MCF 10A (cell line): ENCODE results near the gene PSME3IP1. TPM values are rescaled to one million over a fixed set of nuclear protein-coding genes. Genes with fewer than 3 reads are reported as not detected.

Experiments
- BruUV-seq: library from RNA; stranded (reverse); fragments of 400-500 nt; replicated peaks from 2 replicates; lab custom pipeline; 2021; lab: Mats Ljungman, UMichigan
- CTCF ChIA-PET: fragments of 300-600 bp; sonication (Branson Sonifier 250); formaldehyde crosslinking; extraction: SDS; loops from one replicate; lab custom pipeline; 2021; ENCODE audit warnings: antibody characterized with exemption, inconsistent platforms; lab: Yijun Ruan, JAX
- POLR2A ChIA-PET: fragments of 300-600, 350-650 bp; sonication (Branson Sonifier 250); formaldehyde crosslinking; extraction: SDS; loops from one replicate; lab custom pipeline; 2020; ENCODE audit warnings: antibody characterized with exemption, inconsistent platforms; lab: Yijun Ruan, JAX
- DNase-seq: peaks from one replicate; pipeline ENCODE4 v3.0.0-alpha.2; 2018; ENCODE audit not compliant: unreplicated experiment
- H3K27ac Mint-ChIP-seq: one replicate; pipeline ENCODE4 v1.8.0; 2022; ENCODE audit warnings: mild to moderate bottlenecking, low read depth, mixed read lengths; ENCODE audit not compliant: unreplicated experiment
- H3K27me3 Mint-ChIP-seq: one replicate; pipeline ENCODE4 v1.8.0; 2022; ENCODE audit warnings: mixed read lengths; ENCODE audit not compliant: insufficient read depth, unreplicated experiment
- H3K36me3 Mint-ChIP-seq: one replicate; pipeline ENCODE4 v1.8.0; 2022; ENCODE audit warnings: mild to moderate bottlenecking, moderate library complexity, mixed read lengths; ENCODE audit not compliant: insufficient read depth, unreplicated experiment
- H3K4me1 Mint-ChIP-seq: one replicate; pipeline ENCODE4 v1.8.0; 2022; ENCODE audit warnings: mixed read lengths; ENCODE audit not compliant: insufficient read depth, unreplicated experiment
- H3K4me3 Mint-ChIP-seq: one replicate; pipeline ENCODE4 v1.8.0; 2022; ENCODE audit warnings: mild to moderate bottlenecking, moderate library complexity, mixed read lengths; ENCODE audit not compliant: unreplicated experiment
- H3K9me3 Mint-ChIP-seq: one replicate; pipeline ENCODE4 v1.8.0; 2022; ENCODE audit warnings: mixed read lengths; ENCODE audit not compliant: unreplicated experiment
- intact Hi-C: fragments of 100-400 bp; cut with micrococcal nuclease; formaldehyde crosslinking; loops from 2 replicates; pipeline ENCODE4 v1.14.1; 2022
- total RNA-seq: library from RNA; stranded (reverse); gene quantifications from 2 replicates; pipeline ENCODE4 v1.2.3, GENCODE V29; 2022
- TF ChIP-seq, protein P1 (sequence below): fragments of 200-600 bp; IDR thresholded peaks from one replicate; pipeline ENCODE4 v1.8.0; 2022; ENCODE audit warnings: antibody characterized with exemption, mild to moderate bottlenecking; ENCODE audit not compliant: unreplicated experiment

The PSME3IP1 gene
- total RNA-seq, 1 experiment from 2014 or later = 107 TPM

DNA sequence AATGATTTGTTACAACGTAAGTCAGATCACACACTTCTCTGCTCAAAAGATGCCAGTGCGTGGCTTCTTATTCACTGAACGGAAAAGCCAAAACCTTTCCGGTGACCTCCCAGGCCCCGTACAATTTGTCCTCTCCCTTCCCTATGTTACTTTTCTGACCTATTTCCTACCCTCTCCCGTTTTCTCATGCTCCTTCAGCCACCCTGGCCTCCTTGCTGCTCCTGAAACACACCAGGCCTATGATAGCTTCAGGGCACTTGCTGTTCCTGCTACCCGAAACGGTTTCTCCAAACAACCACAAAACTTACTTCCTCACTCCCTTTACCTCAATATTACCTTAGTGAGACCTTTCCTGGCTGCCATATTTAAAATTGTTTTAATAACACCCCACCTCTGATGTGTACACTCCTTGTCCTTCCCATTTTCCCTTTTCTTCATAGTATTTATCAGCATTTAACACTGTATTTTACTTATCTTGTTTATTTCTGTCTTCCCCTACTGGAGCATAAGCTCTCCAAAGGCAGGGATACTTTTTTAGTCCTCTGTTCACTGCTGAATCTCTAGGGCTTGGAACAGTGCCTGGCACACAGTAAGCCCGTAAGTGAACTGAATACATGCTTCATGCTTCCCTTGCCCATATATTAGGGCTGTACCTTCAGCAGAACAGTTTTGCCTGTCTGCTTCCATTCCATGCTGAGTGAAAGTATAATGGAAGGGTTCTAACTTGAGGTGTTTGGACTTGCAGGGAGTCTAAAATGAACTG, 48.3 kb upstream of the PSME3IP1 start:
- Mint-ChIP-seq H3K9me3 (no peaks in the 10 kb centered on the region), H3K27ac (no peak overlapping the region), H3K27me3 (no peaks in the 10 kb centered on the region), H3K4me3 (no peak overlapping the region), H3K36me3 (peaks cover 89% of the 10 kb centered on the region), H3K4me1 (peaks cover 5% of the 10 kb centered on the region)
- ChIA-PET CTCF (interaction anchor here (0.6 to 1.0 kb wide), 2 partner anchors 15 to 150 kb away, joined by 3 read pairs; no protein-coding TSS in a partner anchor), POLR2A (no interaction called here)
- intact Hi-C loops = no loop called here
- TF ChIP-seq, protein P1, sequence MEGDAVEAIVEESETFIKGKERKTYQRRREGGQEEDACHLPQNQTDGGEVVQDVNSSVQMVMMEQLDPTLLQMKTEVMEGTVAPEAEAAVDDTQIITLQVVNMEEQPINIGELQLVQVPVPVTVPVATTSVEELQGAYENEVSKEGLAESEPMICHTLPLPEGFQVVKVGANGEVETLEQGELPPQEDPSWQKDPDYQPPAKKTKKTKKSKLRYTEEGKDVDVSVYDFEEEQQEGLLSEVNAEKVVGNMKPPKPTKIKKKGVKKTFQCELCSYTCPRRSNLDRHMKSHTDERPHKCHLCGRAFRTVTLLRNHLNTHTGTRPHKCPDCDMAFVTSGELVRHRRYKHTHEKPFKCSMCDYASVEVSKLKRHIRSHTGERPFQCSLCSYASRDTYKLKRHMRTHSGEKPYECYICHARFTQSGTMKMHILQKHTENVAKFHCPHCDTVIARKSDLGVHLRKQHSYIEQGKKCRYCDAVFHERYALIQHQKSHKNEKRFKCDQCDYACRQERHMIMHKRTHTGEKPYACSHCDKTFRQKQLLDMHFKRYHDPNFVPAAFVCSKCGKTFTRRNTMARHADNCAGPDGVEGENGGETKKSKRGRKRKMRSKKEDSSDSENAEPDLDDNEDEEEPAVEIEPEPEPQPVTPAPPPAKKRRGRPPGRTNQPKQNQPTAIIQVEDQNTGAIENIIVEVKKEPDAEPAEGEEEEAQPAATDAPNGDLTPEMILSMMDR = no peak
- no TSS peak for BruUV-seq
- no peak for DNase-seq

GRCh38 chr16:57231821-57232350, 46.0 kb upstream of the PSME3IP1 start:
- H3K9me3 Mint-ChIP-seq = no peaks in the 10 kb centered on the region
- DNase-seq = no peak
- no peaks in the 10 kb centered on the region for H3K27me3 Mint-ChIP-seq
- ChIA-PET POLR2A (interaction anchor here (0.6 to 1.3 kb wide), 2 partner anchors 14 to 18 kb away, joined by 3 read pairs; no protein-coding TSS in a partner anchor), CTCF (no interaction called here)
- TF ChIP-seq, protein P1 = no peak
- peaks cover 98% of the 10 kb centered on the region for H3K36me3 Mint-ChIP-seq
- BruUV-seq = no TSS peak
- no peak overlapping the region for H3K4me3 Mint-ChIP-seq
- intact Hi-C loops = no loop called here
- H3K4me1 Mint-ChIP-seq = peaks cover 5% of the 10 kb centered on the region
- no peak overlapping the region for H3K27ac Mint-ChIP-seq

GRCh38 chr16:57229079-57229478, 43.2 kb upstream of the PSME3IP1 start:
- BruUV-seq = no TSS peak
- no peaks in the 10 kb centered on the region for H3K27me3 Mint-ChIP-seq
- H3K9me3 Mint-ChIP-seq = no peaks in the 10 kb centered on the region
- TF ChIP-seq, protein P1 = no peak
- no peaks in the 10 kb centered on the region for H3K4me1 Mint-ChIP-seq
- ChIA-PET POLR2A (interaction anchor here (0.8 to 1.3 kb wide), 3 partner anchors 14 to 30 kb away, joined by 3 to 4 read pairs (median 4); no protein-coding TSS in a partner anchor), CTCF (interaction anchor here (0.8 kb wide), 1 partner anchor 188 kb away, joined by 3 read pairs; no protein-coding TSS in a partner anchor)
- no peak overlapping the region for H3K27ac Mint-ChIP-seq
- intact Hi-C loops = no loop called here
- DNase-seq = no peak
- H3K36me3 Mint-ChIP-seq = peaks cover 97% of the 10 kb centered on the region
- H3K4me3 Mint-ChIP-seq = no peak overlapping the region
